BE2C (cell line): ENCODE measurements around the gene TMEM178B.

Experiments used
- DNase-seq: peaks from one replicate; pipeline ENCODE4 v3.0.0-alpha.2; 2020
- H3K27me3 ChIP-seq: fragments of 250-450 bp; sonication (Bioruptor Pico); 2 replicates; pipeline ENCODE4 v1.5.1; 2020; ENCODE audit warnings: mild to moderate bottlenecking
- H3K36me3 ChIP-seq: fragments of 250-450 bp; sonication (Bioruptor Pico); 2 replicates; pipeline ENCODE4 v1.5.1; 2020; ENCODE audit warnings: mild to moderate bottlenecking
- H3K4me1 ChIP-seq: fragments of 250-450 bp; sonication (Bioruptor Pico); 2 replicates; pipeline ENCODE4 v1.5.1; 2020
- H3K4me3 ChIP-seq: 2 replicates; pipeline ENCODE4 v1.5.1; 2011; ENCODE audit warnings: low read depth, low read length
- H3K9me3 ChIP-seq: fragments of 250-450 bp; sonication (Bioruptor Pico); 2 replicates; pipeline ENCODE4 v1.5.1; 2020
- TF ChIP-seq, protein P1 (sequence below): IDR thresholded peaks from 2 replicates; pipeline ENCODE4 v1.5.1; 2012; ENCODE audit warnings: mild to moderate bottlenecking, low read depth, low read length

Gene TMEM178B

DNA sequence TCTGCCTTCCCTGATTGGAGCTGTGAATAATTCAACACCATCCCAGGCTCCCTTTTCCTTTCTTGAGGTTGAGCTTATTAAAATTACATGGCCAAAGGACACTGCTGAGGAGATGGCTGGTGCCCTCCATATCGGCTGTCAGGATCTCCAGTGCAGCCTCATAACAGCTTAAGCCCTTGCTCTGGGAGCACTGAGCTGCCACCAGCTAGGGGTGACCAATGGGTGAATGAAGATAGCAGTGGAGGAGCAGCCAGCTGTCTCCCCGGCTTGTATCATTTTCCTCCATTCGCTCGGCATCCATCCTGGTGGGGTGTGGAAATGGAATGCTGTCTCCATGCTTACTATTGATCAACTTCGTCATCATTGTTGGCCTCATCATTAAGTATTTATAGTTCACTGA, 154.6 kb downstream of the TMEM178B start:
- H3K9me3 ChIP-seq: no peaks in the 10 kb centered on the region; the same call in 1 of the 2 replicates
- H3K4me1 ChIP-seq: no peaks in the 10 kb centered on the region
- peak; percentile 23 for DNase-seq
- no peaks in the 10 kb centered on the region for H3K27me3 ChIP-seq
- no peak overlapping the region for H3K4me3 ChIP-seq
- TF ChIP-seq, protein P1, sequence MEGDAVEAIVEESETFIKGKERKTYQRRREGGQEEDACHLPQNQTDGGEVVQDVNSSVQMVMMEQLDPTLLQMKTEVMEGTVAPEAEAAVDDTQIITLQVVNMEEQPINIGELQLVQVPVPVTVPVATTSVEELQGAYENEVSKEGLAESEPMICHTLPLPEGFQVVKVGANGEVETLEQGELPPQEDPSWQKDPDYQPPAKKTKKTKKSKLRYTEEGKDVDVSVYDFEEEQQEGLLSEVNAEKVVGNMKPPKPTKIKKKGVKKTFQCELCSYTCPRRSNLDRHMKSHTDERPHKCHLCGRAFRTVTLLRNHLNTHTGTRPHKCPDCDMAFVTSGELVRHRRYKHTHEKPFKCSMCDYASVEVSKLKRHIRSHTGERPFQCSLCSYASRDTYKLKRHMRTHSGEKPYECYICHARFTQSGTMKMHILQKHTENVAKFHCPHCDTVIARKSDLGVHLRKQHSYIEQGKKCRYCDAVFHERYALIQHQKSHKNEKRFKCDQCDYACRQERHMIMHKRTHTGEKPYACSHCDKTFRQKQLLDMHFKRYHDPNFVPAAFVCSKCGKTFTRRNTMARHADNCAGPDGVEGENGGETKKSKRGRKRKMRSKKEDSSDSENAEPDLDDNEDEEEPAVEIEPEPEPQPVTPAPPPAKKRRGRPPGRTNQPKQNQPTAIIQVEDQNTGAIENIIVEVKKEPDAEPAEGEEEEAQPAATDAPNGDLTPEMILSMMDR: no peak
- no peaks in the 10 kb centered on the region for H3K36me3 ChIP-seq

DNA sequence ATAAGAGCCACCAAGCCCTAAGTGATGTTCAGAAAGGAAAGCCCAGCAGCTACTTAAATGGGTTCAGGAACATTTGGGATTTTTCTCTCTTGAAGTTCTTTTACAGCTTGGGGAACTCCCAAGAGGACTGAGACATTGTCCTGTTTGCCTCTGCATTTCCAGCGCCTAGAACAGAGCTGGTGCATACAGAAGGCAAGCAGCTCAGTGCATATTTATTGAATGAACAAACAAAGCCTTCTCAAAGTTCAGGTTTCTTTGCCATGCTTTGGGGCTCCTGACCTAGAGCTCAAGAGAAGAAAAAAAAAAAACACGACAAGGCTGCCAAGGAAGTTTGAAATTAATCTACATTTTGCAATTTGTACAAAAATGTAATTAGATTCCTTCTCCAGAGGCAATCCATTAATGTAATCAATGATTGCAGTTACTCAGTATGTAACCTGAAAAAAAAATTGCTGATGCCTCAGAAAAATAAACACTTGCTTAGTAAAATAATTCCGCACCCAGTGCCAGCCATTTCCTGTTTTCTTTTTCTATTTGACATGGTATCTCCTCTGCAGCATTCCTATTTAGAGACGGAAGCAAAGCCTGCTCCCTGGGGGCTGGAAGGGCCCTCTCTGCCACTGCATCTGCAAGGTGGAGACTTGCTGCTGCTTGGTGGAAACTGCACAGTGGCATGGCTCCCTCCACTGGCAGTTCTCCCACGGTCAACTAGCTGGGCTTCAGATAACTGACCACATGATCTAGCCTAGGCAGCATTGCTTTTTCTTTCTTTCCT, 157.3 kb downstream of the TMEM178B start:
- DNase-seq: peak; percentile 70

DNA sequence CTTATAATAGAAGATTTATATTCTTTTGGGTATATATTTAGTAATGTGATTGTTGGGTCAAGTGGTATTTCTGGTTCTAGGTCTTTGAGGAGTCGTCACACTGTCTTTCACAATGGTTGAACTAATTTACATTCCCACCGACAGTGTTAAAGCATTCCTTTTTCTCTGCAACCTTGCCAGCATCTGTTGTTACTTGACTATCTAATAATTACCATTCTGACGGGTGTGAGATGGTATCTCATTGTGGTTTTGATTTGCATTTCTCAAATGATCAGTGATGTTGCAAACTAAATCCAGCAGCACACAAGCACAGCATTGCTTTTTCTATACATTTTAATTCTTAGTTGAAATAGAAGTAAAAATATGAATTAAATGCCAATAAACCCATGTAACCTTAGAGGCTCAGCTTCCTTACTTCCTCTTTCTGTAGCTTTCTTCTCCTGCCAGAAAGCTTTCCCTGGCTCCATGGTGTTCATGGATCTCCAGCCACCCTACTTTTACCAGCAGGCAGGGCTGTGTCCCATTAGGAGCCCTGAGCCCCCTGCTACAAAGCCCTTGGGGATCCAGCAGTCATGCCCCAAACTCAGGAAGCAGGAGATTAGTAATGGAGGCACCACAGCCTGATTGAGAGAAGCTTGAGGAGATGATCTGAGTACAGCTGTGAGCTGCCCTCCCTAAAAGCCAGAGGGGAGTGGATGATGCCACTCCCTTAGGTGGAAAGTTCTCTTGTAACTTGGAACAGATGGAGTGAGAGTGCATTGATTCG, 158.6 kb downstream of the TMEM178B start:
- Histone ChIP-seq H3K4me3 (no peak overlapping the region), H3K27me3 (no peaks in the 10 kb centered on the region), H3K4me1 (no peaks in the 10 kb centered on the region), H3K36me3 (no peaks in the 10 kb centered on the region), H3K9me3 (no peaks in the 10 kb centered on the region)
- no peak for DNase-seq
- TF ChIP-seq, protein P1: no peak

More for the DNA sequence above, 157.3 kb downstream of the TMEM178B start:
- no peak overlapping the region for H3K4me3 ChIP-seq
- no peaks in the 10 kb centered on the region for H3K27me3 ChIP-seq
- no peaks in the 10 kb centered on the region for H3K36me3 ChIP-seq
- H3K4me1 ChIP-seq: no peaks in the 10 kb centered on the region
- TF ChIP-seq, protein P1: peak; percentile 68
- no peaks in the 10 kb centered on the region; the same call in 1 of the 2 replicates for H3K9me3 ChIP-seq

DNA sequence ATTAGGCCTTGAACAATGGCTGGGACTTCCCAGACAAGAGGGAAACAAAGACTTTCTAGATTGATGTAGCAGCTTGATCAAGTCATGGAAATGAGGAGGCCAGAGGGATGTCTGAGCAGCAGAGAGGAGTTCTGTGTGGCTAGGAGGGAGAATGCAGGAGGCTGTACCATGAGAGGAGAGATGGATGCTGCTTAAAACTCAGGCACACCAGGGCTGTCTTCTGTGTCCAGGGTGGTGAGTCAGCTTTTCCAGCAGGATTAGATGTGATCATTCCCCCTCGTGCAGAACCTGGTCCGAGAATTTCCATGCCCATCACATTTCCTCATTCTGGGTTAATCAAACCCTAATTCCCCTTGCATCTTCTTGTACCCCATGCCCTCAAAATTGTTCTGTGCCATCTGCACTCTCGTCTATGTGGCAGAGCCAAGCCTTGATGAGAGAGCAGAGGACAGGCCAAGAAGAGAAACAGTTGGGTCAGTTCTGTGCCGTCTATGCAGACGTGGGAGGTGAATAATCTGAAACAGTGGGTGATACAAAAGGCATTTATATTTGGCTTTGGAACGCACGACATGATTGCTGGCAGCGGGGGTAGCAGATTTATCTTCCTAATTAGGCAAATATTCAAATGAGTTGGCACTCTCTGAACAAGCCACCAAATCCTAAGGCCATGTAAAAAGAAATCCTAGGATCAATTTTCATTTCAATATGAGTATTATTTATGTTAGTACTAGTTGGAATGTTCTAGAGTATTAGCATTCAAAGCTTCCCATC, 160.7 kb downstream of the TMEM178B start:
- H3K4me3 ChIP-seq: no peak overlapping the region
- no peaks in the 10 kb centered on the region for H3K27me3 ChIP-seq
- TF ChIP-seq, protein P1: no peak
- H3K9me3 ChIP-seq: no peaks in the 10 kb centered on the region
- no peaks in the 10 kb centered on the region for H3K36me3 ChIP-seq
- H3K4me1 ChIP-seq: no peaks in the 10 kb centered on the region
- DNase-seq: no peak

DNA sequence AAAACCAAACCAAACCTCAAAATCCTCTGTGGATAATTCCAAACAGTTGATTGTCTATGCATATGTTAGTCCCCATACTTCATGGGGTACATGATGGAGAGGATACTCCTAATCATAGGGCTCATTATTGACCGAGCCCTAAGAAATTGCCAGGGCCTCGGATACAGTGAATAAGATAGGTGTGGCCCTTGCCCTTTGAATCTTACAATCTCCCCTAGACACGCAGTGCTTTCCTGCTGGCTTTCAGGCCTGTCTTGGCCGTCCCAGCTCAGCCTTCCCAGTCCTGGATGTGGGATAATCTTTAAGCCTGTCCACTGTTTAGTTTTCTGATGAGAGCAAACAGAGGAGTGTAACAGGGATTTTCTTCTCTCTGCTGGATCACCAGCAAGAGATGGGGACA, 161.8 kb downstream of the TMEM178B start:
- TF ChIP-seq, protein P1: no peak
- Histone ChIP-seq H3K9me3 (no peaks in the 10 kb centered on the region), H3K27me3 (no peaks in the 10 kb centered on the region), H3K4me3 (no peak overlapping the region), H3K4me1 (no peaks in the 10 kb centered on the region), H3K36me3 (no peaks in the 10 kb centered on the region)
- no peak for DNase-seq
